Dedifferentiated amniotic fluid mesenchymal stem cell (primary cell): ENCODE results near the gene DPH5.
"Not testable (repeated sequence)": the region's sequence is repeated elsewhere in the genome, so short reads cannot be mapped to it uniquely, and the experiment has no call there.

Experiments
- DNase-seq: peaks from one replicate; pipeline ENCODE4 v3.0.0-alpha.2; 2016; ENCODE audit errors: extremely low spot score

Gene DPH5, protein sequence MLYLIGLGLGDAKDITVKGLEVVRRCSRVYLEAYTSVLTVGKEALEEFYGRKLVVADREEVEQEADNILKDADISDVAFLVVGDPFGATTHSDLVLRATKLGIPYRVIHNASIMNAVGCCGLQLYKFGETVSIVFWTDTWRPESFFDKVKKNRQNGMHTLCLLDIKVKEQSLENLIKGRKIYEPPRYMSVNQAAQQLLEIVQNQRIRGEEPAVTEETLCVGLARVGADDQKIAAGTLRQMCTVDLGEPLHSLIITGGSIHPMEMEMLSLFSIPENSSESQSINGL

DNA sequence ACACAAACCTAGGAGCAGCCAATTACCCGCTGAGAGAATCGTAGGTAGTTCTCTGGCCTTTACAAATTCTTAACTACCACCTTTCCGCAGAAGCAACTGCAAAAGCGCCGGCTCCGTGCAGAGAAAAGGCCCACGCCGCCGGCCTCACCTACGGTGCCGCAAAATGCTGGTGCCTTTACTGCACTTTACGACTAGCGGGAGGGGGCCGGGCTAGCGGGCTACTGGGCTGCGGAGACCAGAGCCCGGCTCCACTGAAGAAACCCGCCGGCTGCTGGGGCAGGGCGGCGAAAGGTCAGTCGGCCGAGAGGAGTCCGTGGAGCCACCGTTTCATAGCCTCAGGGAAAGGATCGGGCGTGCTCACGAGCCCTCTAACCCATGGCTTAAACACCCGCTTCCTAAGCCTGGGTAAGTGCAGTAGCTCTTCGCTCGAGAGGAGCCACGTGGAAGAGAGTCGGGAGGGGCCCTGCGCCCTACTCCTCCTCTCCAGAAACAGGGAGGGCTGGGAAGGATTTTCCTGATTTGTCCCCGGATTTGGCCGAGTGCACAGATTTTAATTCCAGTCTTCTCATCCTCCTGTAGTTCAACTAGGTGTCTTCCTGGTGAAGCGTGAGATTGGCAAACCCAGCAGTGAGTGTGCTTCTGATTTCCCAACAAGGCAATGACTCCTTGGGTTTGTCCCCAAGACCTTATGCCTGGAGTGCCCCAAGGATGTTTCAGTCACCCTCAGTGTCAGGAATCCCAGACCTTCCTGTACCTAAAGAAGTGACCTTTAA is at the start of gene DPH5:
Gene DPH5 (minus strand): TSS at position 128 of the 773 bp plus-strand sequence. CDS start 341 bp downstream, outside the sequence.
- peak; percentile 92 for DNase-seq

DNA sequence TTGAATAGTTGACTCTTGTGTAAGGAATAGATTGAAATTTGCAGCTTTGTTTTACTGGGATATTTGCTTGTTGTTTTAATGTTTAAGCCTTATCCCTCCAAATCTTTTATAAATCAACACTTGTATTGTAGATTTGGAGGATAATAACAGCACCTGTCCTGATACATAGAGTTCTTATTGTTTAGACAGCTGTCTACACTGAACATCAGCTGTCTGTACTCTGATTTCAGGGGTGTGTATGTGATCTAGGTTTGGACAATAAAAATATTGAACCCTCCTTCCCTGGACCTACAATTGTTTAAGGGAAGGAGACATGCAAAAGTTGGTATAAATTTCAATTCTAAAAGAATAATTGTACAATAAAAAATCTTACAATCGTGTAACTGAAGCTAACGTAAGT is 48.3 kb upstream of the DPH5 start:
- no peak for DNase-seq

DNA sequence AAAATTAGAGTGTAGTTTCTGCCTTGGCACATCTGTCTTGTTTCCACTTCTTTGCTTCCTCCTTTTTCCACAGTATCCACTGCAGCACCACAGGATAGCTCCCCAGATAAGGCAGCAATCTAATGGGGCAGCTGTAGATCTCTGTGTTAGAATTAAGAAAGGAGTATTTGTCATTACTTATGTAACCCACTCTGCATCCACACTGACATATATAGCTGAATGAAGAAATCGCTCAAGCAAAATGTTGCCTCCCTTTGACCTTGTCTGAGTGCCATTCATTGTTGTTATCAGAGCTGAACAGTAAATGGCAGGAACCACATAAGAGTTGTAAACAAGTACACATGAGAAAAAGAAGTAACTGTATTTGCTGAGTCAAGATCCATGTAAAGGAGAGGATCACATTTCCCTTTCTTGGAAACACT is 45.9 kb upstream of the DPH5 start:
- DNase-seq = no peak

DNA sequence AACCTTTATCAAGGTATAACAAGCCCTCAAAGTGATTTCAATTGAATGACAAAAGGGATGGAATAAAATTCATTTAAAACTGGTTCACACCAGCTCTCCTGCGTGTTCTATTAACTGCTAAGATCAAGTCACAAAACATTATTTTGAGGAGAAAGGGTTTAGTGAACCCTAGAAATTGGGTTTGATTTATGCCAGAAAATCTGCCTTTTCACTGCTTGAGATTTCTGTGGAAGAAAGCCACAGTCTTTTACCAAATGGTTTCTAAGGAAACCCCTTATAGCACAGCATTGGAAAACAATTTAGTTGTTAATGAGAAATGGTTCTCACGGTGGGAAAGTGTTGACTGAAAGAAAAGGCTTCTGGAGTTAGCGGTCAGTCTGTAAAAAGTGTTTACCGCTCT is 43.6 kb upstream of the DPH5 start:
- no peak for DNase-seq

DNA sequence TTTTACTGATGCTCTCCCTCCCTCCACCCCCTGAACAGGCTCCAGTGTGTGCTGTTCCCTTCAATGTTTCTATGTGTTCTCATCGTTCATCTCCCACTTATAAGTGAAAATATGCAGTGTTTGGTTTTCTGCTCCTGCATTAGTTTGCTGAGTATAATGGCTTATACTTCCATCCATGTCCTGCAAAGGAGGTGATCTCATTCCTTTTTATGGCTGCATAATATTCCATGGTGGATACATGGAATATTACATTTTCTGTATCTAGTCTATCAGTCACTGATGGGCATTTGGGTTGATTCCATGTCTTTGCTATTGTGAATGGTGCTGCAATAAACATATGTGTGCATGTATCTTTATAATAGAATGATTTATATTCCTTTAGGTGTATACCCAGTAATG is 41.4 kb upstream of the DPH5 start:
- DNase-seq = not testable (repeated sequence)

DNA sequence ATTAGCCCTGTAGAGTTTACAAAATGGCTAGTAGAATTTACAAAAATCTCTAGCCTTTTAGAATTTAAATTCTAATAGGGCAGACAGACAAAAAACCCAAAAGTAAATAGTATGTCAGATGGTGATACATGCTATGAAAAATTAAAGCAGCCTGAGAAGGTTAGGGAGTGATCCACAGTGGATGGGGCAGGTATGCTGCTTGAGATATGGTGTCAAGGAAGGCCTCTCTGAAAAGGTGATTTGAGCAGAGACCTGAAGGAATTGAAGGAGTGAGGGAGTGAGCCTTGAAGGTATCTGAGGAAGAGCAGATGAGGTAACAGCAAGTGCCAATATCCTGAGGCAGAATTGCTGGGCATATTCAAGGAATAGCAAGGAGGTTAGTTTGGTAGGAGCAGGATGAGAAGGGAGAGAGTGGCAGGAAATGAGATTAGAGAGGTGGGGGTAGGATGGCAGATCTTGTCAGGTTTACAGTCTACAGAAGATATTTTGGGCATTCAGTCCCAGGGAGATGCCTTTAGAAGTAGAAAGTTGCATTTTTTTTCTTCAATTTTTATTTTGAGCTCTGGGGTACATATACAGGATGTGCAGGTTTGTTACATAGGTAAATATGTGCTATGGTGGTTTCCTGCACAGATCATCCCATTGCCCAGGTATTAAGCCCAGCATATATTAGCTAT is 40.8 kb upstream of the DPH5 start:
- no peak for DNase-seq

DNA sequence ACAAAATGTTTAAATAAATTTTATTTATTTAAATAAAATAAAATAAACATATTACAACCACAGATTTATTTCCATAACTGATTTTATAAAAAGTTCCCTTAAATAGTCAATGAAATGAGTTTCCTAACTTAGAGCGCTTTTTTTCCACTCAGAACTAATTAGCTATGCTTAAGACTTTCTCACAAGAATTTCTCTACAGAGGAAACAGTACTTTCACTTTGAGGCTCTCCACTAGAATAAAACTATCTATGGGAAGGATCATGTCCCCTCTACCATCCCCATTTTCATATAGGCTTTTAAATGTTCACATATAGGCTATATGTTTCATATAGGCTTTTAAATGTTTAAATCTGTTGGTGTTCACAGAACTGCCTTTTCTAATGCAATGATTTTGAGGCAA is 40.0 kb upstream of the DPH5 start:
- no peak for DNase-seq

DNA sequence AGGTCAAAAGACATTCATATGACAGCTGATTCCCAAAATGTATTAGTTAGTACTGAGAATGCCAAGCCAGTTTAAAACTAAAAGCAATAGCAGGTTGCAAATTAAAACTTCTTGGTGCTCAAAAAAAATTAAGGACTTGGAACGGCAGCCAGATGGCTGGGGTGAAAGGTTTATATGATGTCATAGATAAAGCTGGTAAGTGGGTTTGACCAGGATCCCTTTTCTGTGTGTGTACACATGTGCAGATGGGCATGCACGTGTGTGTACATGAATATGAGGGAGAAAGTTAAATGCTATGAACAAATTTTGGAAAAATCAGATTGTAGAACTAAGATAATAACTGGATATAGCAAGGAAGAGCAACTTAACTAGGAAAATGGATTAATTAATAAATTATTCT is 39.1 kb upstream of the DPH5 start:
- DNase-seq = no peak

DNA sequence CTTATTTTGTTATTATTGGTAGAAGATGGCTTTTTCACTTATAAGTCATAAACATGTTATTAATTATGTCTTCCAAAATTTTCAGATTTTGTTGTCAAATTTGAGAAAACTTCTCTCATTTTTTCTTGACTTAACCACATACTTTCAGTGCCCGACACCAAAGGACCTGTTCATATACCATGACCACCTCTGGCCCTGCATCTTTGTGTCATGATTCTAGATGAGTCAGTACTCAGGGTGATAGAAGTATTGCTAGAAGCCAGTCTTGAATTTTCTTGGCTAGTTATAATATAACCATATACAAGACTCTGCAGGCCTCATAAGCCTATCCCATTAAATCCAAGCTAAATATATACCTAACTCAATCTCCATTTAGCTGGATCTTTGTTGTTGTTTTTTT is 35.4 kb upstream of the DPH5 start:
- no peak for DNase-seq

DNA sequence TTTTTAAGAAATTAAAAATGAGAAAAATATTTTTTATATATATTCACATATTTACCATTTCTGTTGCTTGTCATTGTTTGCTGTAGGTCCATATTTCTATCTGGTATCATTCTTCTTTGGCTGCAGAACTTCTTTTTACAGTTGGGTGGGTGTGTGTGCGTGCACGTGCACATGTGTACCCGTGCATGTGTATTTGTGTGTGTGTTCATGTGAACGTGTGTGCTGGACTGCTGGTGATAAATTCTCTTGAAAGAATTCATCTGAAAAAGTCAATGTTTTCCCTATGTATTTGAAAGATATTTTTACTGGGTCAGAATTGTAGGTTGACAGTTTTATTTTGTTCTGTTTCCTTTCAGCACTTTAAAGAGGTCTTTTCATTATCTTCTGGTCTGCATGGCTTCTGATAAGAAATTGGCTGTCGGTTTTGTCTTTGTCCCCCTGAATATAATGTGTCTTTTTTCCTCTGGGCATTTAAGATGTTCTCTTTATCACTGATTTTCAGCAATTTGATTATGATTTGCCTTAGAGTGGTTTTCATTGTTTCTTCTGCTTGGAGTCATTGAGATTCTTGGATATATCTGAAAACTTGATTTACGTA is 34.5 kb upstream of the DPH5 start:
- DNase-seq = no peak

DNA sequence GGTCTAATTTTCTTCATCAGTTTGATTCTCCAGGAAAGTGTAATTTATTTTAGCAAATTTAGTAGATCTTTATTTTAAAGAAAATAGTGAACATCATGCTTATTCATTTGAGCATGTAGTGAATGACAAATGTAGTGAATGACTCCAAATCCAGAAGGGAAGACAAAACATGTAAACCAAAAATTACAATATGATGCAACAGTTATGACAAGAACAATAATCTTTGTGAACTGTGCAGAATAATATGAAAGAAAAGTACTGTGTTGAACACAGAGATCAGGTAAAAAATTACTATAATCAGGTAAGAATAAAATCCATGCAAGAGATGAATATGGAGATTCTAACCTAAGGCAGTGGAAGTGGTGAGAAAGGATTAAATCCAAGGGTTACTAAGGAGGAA is 30.0 kb upstream of the DPH5 start:
- DNase-seq = no peak

DNA sequence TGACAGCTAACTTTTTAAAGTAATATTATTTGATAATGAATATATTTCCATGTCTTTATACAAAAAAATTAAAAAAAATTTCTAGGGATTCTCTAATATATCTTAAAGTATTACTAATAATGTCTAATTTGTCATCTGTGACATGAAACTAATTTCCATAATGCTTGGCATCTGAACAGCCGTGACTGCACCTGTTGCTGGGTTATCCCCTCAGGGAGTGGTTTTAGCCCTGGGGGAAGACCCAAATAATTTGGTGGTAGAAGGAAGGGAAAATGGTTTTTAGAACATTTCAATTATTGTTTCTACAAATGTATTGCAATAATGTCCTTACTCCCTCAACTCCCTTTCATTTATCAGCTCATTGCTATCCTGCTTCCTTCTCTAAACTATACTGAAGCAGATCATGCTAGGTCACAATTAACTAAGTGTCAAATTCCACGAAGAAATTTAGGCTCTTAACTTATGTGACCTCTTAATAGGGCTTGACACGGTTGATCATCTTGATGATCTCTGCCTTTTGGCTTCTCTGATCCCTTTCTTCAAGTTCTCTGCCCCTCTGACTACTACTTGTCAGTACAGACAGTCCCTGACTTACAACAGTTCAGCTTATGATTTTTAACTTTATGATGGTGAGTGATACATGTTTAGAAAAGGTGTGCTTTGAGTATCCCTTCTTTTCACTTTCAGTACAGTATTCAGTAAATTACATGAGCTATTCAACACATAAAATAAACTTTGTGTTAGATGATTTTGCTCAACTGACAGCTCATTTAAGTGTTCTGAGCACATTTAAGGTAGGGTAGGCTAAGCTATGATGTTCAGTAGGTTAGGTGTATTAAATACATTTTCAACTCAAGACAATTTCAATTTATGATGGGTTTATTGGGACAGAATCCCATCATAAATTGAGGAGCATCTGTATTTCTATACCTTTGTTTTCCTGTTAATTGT is 26.4 kb upstream of the DPH5 start:
- DNase-seq = no peak

DNA sequence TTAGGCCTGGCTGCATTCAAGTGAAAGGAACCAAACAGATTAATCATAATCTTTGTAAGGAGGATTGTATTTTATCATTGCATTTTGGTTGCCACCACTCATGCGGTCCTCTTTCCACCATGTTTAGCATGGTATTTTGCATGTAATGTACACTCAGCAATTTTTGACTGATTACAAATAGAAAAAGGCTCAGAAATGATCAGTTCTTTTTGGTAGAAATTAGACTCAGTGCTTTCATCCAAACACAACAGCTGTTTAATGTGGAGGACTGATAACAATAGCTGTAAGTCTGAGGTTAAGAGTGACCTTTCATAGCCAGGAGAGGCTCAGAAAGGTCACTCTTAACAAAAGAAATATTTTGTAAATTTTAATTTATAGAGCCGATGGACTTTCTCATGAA is 25.3 kb upstream of the DPH5 start:
- DNase-seq = no peak

DNA sequence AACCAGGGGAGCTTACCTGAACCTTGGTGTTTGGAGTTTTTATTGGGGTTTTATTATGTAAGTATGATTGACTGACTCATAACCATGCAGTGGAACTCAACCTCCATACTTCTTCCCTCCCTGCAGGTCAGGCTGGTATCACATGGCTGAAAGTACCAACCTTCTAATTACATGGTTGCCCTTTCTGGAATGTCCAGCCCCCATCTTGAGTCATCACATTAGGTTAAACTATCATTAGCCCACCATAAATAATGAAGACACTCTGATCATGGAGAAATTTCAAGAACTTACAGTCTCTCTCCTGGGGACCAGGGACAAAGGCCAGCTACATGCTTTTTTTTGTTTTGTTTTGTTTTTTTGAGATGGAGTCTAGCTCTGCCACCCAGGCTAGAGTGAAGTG is 19.2 kb upstream of the DPH5 start:
- DNase-seq = no peak

DNA sequence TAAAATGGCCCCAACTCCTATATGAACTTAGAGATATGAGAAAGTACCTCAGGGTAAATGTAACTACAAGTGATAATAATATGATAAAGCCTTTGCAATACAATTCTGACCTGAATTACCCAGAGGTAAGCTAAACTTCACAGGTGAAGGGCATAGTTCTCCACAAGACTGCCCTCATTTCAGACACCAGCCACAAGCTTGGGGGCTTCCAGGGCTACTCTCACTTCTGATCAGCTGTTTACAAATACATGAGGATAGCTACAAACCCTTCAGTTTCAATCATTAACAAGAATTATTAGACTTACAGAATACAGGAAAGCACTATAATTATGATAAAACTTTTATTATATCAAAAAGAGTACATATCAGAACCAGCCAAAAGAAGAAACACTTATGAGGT is 18.7 kb upstream of the DPH5 start:
- DNase-seq = no peak

DNA sequence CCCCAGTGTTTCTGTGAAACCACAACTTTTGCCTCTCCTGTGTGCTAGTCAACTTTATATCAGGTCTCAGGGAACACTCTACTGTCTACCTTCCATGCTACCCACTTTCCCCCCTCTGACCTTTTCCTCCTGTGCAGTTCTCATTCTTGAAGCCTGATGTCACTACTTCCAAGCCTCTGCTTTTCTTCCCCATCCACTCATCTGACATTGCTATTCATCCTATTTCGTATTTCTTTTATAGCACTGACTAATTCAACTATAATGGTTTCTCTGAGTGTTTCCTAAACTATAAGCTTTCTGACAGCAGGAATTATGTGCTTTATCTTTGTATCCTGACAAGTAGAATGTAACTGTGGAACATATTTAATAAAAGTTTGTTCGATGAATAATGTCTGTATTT is 18.2 kb upstream of the DPH5 start:
- no peak for DNase-seq

DNA sequence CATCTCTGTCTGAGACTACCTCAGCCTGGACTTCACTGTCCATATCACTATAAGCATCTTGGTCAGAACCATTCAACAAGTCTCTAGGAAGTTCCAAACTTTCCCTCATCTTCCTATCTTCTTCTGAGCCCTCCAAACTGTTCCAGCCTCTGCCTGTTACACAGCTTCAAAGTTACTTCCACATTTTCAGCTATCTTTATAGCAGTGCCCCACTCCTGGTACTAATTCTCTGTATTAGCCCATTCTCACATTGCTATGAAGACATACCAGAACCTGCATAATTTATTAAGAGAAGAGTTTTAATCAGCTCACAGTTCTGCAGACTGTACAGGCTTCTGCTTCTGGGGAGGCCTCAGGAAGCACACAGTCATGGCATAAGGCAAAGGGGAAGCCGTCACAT is 15.7 kb upstream of the DPH5 start:
- DNase-seq = no peak

DNA sequence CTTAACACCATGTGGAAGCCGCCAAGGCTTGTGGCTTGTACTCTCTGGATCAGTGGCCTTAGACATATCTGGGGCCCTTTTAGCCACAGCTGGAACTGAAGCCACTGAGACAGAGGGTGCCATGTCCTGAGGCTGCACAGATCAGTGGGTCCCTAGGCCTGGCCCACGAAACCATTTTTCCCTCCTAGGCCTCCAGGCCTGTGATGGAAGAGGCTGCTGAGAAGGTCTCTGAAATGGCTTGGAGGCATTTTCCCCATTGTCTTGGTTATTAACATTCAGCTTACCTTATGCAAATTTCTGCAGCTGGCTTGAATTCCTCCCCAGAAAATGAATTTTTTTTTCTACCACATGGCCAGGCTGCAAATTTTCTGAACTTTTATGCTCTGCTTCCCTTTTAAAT is 15.1 kb upstream of the DPH5 start:
- DNase-seq = no peak

DNA sequence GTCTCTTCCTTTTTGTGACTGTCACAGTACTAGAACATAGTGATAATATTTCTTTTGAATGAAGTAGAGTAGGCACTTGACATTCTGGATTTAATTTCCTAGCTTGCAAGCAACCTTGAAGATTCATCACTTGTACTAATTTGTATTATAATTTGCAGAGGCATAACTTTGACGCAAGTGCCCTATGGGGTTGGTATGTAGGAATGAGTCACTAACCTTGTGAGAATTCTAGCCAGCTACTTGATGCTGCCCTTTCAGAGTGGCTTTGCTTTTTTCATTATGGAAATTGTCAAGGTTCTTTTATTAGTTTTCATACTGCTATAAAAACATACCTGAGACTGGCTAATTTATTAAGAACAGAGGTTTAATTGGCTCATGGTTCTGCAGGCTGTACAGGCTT is 13.7 kb upstream of the DPH5 start:
- DNase-seq = no peak

DNA sequence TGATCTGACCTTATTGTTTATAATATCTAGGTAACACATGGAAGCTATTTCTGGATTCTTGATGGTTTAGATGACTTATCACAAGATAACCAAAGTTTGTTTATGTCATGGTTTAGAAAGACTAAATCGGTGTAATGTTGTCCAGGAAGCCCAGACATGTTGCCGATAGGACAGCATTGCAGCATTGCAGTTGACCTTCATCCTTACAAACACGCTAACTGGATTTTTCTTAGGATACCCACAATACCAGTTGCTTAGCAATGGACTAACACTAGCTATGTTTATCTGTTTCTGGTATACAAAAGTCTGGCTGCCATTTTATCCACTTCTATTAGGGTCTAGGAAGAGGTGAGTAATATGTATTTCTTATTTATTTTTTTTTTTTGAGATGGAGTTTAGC is 11.7 kb upstream of the DPH5 start:
- DNase-seq = no peak

DNA sequence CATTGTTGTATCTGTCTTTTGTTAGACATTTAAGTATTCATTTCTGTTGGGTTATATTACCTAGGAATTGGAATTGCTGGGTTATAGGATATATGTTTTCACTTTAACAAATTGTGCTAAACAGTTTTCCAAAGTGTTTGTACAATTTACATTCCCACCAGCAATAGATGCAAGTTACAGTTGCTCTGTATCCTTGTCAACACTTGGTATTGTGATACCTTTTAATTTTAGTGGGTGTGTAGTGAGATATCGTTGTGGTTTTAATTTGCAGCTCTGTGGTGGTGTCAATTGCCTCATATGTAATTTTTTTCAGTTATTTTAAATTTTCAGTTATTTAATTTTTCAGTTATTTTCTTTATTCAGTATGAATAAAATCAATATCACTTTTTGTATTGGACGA is 7.4 kb upstream of the DPH5 start:
- DNase-seq = no peak
